ENCODE measurements around the gene TP63. TPM values are rescaled to one million over a fixed set of nuclear protein-coding genes. Genes with fewer than 3 reads are reported as not detected.
"Not testable (repeated sequence)": the region's sequence is repeated elsewhere in the genome, so short reads cannot be mapped to it uniquely, and the experiment has no call there.

The TP63 gene
- polyA plus RNA-seq, 4 donors: under 0.01 to 0.12 (median 0.03) TPM; not detected in 1

DNA sequence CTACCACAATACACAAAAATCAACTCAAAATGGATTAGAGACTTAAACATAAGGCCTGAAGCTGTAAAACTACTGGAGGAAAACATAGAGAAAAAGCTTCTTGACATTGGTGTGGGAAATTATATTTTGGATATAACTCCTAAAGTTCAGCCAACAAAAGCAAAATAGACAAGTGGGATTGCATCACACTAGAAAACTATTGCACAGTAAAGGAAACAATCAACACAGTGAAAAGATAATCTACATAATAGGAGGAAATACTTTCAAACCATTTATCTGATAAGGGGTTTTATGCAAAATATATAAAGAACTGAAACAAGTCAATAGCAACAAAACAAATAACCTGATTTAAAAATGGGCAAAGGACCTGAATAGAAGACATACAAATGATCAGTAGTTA is 37.6 kb upstream of the TP63 start:
- FAIRE-seq: no peak

DNA sequence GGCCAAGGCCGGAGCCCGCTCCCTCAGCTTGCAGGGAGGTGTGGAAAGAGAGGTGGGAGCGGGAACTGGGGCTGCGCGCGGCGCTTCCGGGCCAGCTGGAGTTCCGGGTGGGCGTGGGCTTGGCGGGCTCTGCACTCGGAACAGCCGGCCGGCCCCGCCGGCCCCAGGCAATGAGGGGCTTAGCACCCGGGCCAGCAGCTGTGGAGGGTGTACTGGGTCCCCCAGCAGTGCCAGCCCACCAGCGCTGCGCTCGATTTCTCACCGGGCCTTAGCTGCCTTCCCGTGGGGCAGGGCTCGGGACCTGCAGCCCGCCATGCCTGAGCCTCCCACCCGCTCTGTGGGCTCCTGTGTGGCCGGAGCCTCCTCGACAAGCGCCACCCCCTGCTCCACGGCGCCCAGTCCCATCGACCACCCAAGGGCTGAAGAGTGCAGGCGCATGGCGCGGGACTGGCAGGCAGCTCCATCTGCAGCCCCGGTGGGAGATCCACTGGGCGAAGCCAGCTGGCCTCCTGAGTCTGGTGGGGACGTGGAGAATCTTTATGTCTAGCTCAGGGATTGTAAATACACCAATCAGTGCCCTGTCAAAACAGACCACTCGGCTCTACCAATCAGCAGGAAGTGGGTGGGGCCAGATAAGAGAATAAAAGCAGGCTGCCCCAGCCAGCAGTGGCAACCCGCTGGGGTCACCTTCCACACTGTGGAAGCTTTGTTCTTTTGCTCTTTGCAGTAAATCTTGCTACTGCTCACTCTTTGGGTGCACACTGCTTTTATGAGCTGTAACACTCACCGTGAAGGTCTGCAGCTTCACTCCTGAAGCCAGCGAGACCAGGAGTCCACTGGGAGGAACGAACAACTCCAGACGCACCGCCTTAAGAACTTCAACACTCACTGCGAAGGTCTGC is 34.9 kb upstream of the TP63 start:
- H3K9me3 ChIP-seq (ENCODE audit: control insufficient read depth in 2 of 2, insufficient read depth in 1 of 2, low read depth in 1 of 2, low read length in 1 of 2); DNase-seq; H3K4me3 ChIP-seq (ENCODE audit: low read depth in 1 of 3, low read length in 3 of 3); H3K27ac ChIP-seq (ENCODE audit: low read depth in 1 of 3, low read length in 2 of 3); H3K36me3 ChIP-seq (ENCODE audit: control insufficient read depth in 3 of 3, insufficient read depth in 2 of 3, low read depth in 1 of 3, low read length in 3 of 3); FAIRE-seq; H3K27me3 ChIP-seq (ENCODE audit: control insufficient read depth in 3 of 3, insufficient read depth in 3 of 3, low read length in 3 of 3); H3K4me1 ChIP-seq (ENCODE audit: control insufficient read depth in 3 of 3, insufficient read depth in 2 of 3, low read depth in 1 of 3, low read length in 2 of 3): not testable (repeated sequence)
- 93 to 96% (median 95%) methylated on average over 37 to 45 of the region's 45 CpGs for WGBS, 3 donors

More for the DNA sequence above, 37.6 kb upstream of the TP63 start:
- H3K4me3 ChIP-seq (ENCODE audit: low read depth in 1 of 3, low read length in 3 of 3): no peak overlapping the region
- no peaks in the 10 kb centered on the region for H3K36me3 ChIP-seq (ENCODE audit: control insufficient read depth in 3 of 3, insufficient read depth in 2 of 3, low read depth in 1 of 3, low read length in 3 of 3)
- no peaks in the 10 kb centered on the region for H3K9me3 ChIP-seq (ENCODE audit: control insufficient read depth in 2 of 2, insufficient read depth in 1 of 2, low read depth in 1 of 2, low read length in 1 of 2)
- DNase-seq: no peak
- no peak overlapping the region for H3K27ac ChIP-seq (ENCODE audit: low read depth in 1 of 3, low read length in 2 of 3)
- no peaks in the 10 kb centered on the region for H3K27me3 ChIP-seq (ENCODE audit: control insufficient read depth in 3 of 3, insufficient read depth in 3 of 3, low read length in 3 of 3)
- H3K4me1 ChIP-seq (ENCODE audit: control insufficient read depth in 3 of 3, insufficient read depth in 2 of 3, low read depth in 1 of 3, low read length in 2 of 3): no peaks in the 10 kb centered on the region

DNA sequence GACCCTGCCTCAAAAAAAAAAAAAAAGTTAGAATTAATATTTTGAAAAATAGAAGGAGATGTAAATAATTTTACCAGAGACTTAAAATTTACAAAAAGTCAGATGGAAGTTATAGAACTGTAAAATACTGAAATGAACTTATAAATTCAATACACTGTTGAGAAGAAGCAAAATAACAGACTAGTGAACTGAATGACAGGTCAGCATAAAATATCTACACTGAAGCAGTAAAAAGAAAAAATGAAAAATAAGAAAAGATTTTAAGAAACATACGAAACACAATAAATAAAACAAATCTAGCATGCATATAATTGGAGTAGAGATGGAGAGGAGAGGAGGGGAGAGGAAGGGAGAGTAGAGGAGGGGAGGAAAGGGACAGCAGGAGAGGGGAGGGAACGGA is 33.3 kb upstream of the TP63 start:
- H3K36me3 ChIP-seq (ENCODE audit: control insufficient read depth in 3 of 3, insufficient read depth in 2 of 3, low read depth in 1 of 3, low read length in 3 of 3): no peaks in the 10 kb centered on the region
- no peak overlapping the region for H3K4me3 ChIP-seq (ENCODE audit: low read depth in 1 of 3, low read length in 3 of 3)
- FAIRE-seq (no peak), DNase-seq (no peak)
- H3K9me3 ChIP-seq (ENCODE audit: control insufficient read depth in 2 of 2, insufficient read depth in 1 of 2, low read depth in 1 of 2, low read length in 1 of 2): no peaks in the 10 kb centered on the region
- H3K27me3 ChIP-seq (ENCODE audit: control insufficient read depth in 3 of 3, insufficient read depth in 3 of 3, low read length in 3 of 3): no peaks in the 10 kb centered on the region
- 77 to 97% (median 77%) methylated on average over 2 of the region's 2 CpGs for WGBS, 3 donors
- H3K4me1 ChIP-seq (ENCODE audit: control insufficient read depth in 3 of 3, insufficient read depth in 2 of 3, low read depth in 1 of 3, low read length in 2 of 3): no peaks in the 10 kb centered on the region
- no peak overlapping the region for H3K27ac ChIP-seq (ENCODE audit: low read depth in 1 of 3, low read length in 2 of 3)

DNA sequence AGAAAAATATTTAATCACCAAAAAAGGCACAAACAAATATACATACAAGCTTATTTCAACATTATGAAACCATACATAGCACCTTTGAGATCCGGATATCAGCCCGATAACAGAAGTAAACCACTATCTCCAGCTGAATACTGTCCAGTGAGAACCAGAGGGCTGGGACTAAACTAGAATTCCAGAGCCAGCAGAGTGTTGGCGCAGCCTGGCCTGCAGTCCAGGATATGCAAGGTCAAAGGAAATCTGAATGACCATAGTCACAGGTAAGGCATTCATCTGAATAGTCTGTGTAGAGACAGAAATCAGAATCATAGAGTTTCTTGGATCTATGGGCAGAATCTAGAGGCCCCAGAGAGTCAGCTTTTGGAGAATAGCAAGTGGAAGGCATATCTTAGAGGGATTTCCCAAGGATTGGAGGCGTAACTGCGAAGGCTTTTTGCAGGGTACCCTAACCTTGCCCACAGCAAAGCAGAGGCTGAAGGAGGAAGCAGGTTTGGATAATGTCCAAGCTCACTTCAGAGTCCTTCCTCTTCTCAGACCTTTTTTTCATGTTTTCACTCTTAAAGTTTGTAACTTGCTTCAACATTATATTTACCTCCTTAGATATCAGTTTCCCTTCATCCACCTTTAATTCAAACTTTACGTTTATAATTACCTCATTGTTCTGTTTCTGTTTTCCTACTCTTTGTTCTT is 32.5 kb upstream of the TP63 start:
- H3K27me3 ChIP-seq (ENCODE audit: control insufficient read depth in 3 of 3, insufficient read depth in 3 of 3, low read length in 3 of 3): no peaks in the 10 kb centered on the region
- H3K36me3 ChIP-seq (ENCODE audit: control insufficient read depth in 3 of 3, insufficient read depth in 2 of 3, low read depth in 1 of 3, low read length in 3 of 3): no peaks in the 10 kb centered on the region
- H3K27ac ChIP-seq (ENCODE audit: low read depth in 1 of 3, low read length in 2 of 3): no peak overlapping the region
- no peaks in the 10 kb centered on the region for H3K4me1 ChIP-seq (ENCODE audit: control insufficient read depth in 3 of 3, insufficient read depth in 2 of 3, low read depth in 1 of 3, low read length in 2 of 3)
- DNase-seq: no peak
- 84 to 90% (median 86%) methylated on average over 6 of the region's 6 CpGs for WGBS, 3 donors
- no peak overlapping the region for H3K4me3 ChIP-seq (ENCODE audit: low read depth in 1 of 3, low read length in 3 of 3)
- no peak for FAIRE-seq
- no peaks in the 10 kb centered on the region for H3K9me3 ChIP-seq (ENCODE audit: control insufficient read depth in 2 of 2, insufficient read depth in 1 of 2, low read depth in 1 of 2, low read length in 1 of 2)

DNA sequence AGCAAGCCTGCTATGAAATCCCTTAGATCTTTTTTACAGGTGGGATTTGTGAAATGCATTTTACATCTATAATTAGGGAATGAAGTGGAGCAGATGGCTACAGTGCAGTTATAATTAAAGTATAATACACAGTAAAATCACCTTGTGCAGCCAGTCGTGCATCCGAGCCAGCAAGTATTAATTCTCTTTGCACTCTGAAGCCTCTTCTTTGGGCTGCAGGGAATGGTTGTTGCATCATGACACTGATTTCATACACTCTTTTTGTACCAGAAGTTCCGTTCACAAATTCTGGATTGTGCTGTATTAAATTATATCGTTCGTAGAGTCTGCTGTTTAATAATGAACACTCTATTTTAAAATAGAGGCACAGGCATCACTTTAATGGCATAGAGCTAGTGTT is 28.7 kb upstream of the TP63 start:
- Histone ChIP-seq H3K4me1 (ENCODE audit: control insufficient read depth in 3 of 3, insufficient read depth in 2 of 3, low read depth in 1 of 3, low read length in 2 of 3) (no peaks in the 10 kb centered on the region), H3K27me3 (ENCODE audit: control insufficient read depth in 3 of 3, insufficient read depth in 3 of 3, low read length in 3 of 3) (no peaks in the 10 kb centered on the region), H3K9me3 (ENCODE audit: control insufficient read depth in 2 of 2, insufficient read depth in 1 of 2, low read depth in 1 of 2, low read length in 1 of 2) (no peaks in the 10 kb centered on the region), H3K4me3 (ENCODE audit: low read depth in 1 of 3, low read length in 3 of 3) (no peak overlapping the region), H3K36me3 (ENCODE audit: control insufficient read depth in 3 of 3, insufficient read depth in 2 of 3, low read depth in 1 of 3, low read length in 3 of 3) (no peaks in the 10 kb centered on the region), H3K27ac (ENCODE audit: low read depth in 1 of 3, low read length in 2 of 3) (no peak overlapping the region)
- DNase-seq (no peak), FAIRE-seq (no peak)
- WGBS, 3 donors: 93 to 99% (median 93%) methylated on average over 5 of the region's 5 CpGs

DNA sequence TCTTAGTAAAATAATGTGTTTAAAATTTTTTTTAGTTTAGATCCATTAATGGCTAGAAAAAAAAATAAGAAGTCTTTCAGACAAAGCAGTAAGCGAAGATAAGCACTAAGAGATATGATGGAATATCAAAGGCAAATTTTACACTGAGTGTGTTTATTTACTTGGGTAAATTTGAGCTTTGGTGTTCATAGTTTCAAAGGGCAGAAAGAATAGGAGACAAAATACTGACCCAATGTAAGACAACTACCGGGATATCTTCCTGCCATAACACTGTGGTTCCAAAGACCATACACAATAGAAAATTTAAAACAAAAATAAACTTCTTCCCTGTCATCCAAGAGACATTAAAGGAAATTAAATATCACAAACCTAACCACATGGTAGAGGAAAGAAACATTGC is 25.5 kb upstream of the TP63 start:
- Histone ChIP-seq H3K36me3 (ENCODE audit: control insufficient read depth in 3 of 3, insufficient read depth in 2 of 3, low read depth in 1 of 3, low read length in 3 of 3) (no peaks in the 10 kb centered on the region), H3K27ac (ENCODE audit: low read depth in 1 of 3, low read length in 2 of 3) (no peak overlapping the region), H3K27me3 (ENCODE audit: control insufficient read depth in 3 of 3, insufficient read depth in 3 of 3, low read length in 3 of 3) (no peaks in the 10 kb centered on the region), H3K4me3 (ENCODE audit: low read depth in 1 of 3, low read length in 3 of 3) (no peak overlapping the region), H3K9me3 (ENCODE audit: control insufficient read depth in 2 of 2, insufficient read depth in 1 of 2, low read depth in 1 of 2, low read length in 1 of 2) (peaks cover 0 to 1% of the 10 kb centered on the region in 2 donors), H3K4me1 (ENCODE audit: control insufficient read depth in 3 of 3, insufficient read depth in 2 of 3, low read depth in 1 of 3, low read length in 2 of 3) (no peaks in the 10 kb centered on the region)
- DNase-seq: no peak
- WGBS, 3 donors: 84 to 93% (median 93%) methylated on average over 2 of the region's 2 CpGs
- no peak for FAIRE-seq

DNA sequence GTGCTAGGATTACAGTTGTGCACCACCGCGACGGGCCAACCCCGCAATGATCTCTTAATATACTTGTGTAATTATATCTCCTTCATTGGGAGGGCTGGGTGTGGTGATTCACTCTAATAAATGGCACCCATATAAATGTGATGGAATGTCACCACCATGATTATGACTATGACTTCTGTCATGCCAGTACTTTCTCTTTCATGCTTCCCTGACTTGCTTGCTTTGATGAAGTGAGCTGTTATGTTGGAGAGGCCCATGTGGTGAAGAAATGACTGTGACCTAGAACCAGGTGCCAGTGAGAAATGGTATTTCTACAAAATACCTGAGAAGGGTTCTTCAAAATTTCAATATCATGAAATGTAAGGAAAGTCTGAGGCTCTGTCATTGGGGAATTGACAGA is 24.4 kb upstream of the TP63 start:
- H3K36me3 ChIP-seq (ENCODE audit: control insufficient read depth in 3 of 3, insufficient read depth in 2 of 3, low read depth in 1 of 3, low read length in 3 of 3): no peaks in the 10 kb centered on the region
- no peak for DNase-seq
- WGBS, 3 donors: 97 to 100% (median 97%) methylated on average over 4 of the region's 4 CpGs
- no peak overlapping the region for H3K4me3 ChIP-seq (ENCODE audit: low read depth in 1 of 3, low read length in 3 of 3)
- no peak overlapping the region for H3K27ac ChIP-seq (ENCODE audit: low read depth in 1 of 3, low read length in 2 of 3)
- no peaks in the 10 kb centered on the region for H3K27me3 ChIP-seq (ENCODE audit: control insufficient read depth in 3 of 3, insufficient read depth in 3 of 3, low read length in 3 of 3)
- H3K4me1 ChIP-seq (ENCODE audit: control insufficient read depth in 3 of 3, insufficient read depth in 2 of 3, low read depth in 1 of 3, low read length in 2 of 3): no peaks in the 10 kb centered on the region
- no peak for FAIRE-seq
- peaks cover 0 to 3% of the 10 kb centered on the region in 2 donors for H3K9me3 ChIP-seq (ENCODE audit: control insufficient read depth in 2 of 2, insufficient read depth in 1 of 2, low read depth in 1 of 2, low read length in 1 of 2)

DNA sequence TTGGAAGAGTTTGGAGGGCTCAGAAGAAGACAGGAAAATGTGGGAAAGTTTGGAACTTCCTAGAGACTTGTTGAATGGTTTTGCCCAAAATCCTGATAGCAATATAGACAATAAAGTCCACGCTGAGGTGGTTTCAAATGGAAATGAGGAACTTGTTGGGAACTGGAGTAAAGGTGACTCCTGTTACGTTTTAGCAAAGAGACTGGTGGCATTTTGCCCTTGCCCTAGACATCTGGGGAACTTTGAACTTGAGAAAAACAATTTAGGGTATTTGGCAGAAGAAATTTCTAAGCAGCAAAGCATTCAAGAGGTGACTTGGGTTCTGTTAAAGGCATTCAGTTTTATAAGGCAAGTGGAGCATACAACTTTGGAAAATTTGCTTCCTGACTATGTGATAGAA is 18.5 kb upstream of the TP63 start:
- H3K27me3 ChIP-seq (ENCODE audit: control insufficient read depth in 3 of 3, insufficient read depth in 3 of 3, low read length in 3 of 3); H3K4me1 ChIP-seq (ENCODE audit: control insufficient read depth in 3 of 3, insufficient read depth in 2 of 3, low read depth in 1 of 3, low read length in 2 of 3); H3K27ac ChIP-seq (ENCODE audit: low read depth in 1 of 3, low read length in 2 of 3); H3K4me3 ChIP-seq (ENCODE audit: low read depth in 1 of 3, low read length in 3 of 3); DNase-seq; H3K36me3 ChIP-seq (ENCODE audit: control insufficient read depth in 3 of 3, insufficient read depth in 2 of 3, low read depth in 1 of 3, low read length in 3 of 3); H3K9me3 ChIP-seq (ENCODE audit: control insufficient read depth in 2 of 2, insufficient read depth in 1 of 2, low read depth in 1 of 2, low read length in 1 of 2); FAIRE-seq: not testable (repeated sequence)
- 22 to 59% (median 23%) methylated on average over 2 of the region's 2 CpGs for WGBS, 3 donors
